GM13976 (cell line): ENCODE results near the gene PLPP7.
"Not testable (repeated sequence)": the region's sequence is repeated elsewhere in the genome, so short reads cannot be mapped to it uniquely, and the experiment has no call there.

ENCODE experiments used
- DNase-seq: peaks from one replicate; pipeline ENCODE4 v3.0.0; 2012; ENCODE audit warnings: low spot score
- CTCF ChIP-seq: IDR thresholded peaks from 2 replicates; pipeline ENCODE4 v1.5.1; 2012; ENCODE audit warnings: borderline replicate concordance, mild to moderate bottlenecking; ENCODE audit not compliant: insufficient read depth; ENCODE audit errors: extremely low read depth, missing control alignments, control extremely low read depth
- in situ Hi-C: fragments of 300-500 bp; cut with MboI; formaldehyde crosslinking; loops from one replicate; pipeline ENCODE4 v1.12.0; 2022; ENCODE audit warnings: low sequenced_read_pairs, mixed read lengths, inconsistent platforms; ENCODE audit not compliant: unreplicated experiment

PLPP7 gene

GRCh38 chr9:131346559-131346958 lies 57.0 kb downstream of the PLPP7 start:
- in situ Hi-C loops: no loop called here
- DNase-seq: no peak
- no peak for TF ChIP-seq CTCF

- no peak for DNase-seq
- in situ Hi-C loops: no loop called here
- no peak for TF ChIP-seq CTCF
Observed at GRCh38 chr9:131347376-131348020, 58.0 kb downstream of the PLPP7 start.

- DNase-seq: no peak
- in situ Hi-C loops: no loop called here
- TF ChIP-seq CTCF: no peak
Observed at GRCh38 chr9:131348631-131349521, 59.4 kb downstream of the PLPP7 start.

GRCh38 chr9:131349522-131349880 lies 60.0 kb downstream of the PLPP7 start:
- no peak for TF ChIP-seq CTCF
- in situ Hi-C loops: no loop called here
- no peak for DNase-seq

- peak; percentile 94 for DNase-seq
- in situ Hi-C loops: no loop called here
- peak; percentile 88 for TF ChIP-seq CTCF
Observed at GRCh38 chr9:131349881-131350563, 60.5 kb downstream of the PLPP7 start.

GRCh38 chr9:131356479-131356878 lies 67.0 kb downstream of the PLPP7 start:
- in situ Hi-C loops, DNase-seq: not testable (repeated sequence)

GRCh38 chr9:131358556-131358955 lies 69.0 kb downstream of the PLPP7 start:
- DNase-seq: no peak
- no peak for TF ChIP-seq CTCF
- in situ Hi-C loops: no loop called here
